ENCODE data around the gene DTWD2.
"Not testable (repeated sequence)": the region's sequence is repeated elsewhere in the genome, so short reads cannot be mapped to it uniquely, and the experiment has no call there.

The DTWD2 gene

DNA sequence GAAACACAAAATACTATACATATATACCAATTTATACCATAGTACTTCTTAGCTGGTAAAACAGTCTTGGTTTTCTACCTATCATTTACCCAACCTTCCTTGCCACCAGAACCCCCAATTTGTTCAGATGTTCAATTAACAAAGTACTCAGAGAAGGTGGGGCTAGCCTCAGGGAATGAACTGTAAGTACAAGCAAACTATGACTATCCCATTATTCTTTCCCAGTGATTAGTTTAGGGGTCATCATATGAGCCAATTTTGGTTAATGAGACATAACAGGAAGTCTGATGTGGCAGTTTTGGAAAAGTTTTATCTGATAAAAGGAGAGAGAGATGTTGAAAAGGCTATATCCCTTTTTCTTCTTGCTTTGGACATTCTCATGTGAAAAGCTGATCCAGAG, 125.8 kb downstream of the DTWD2 start:
- DNase-seq = peak; percentile 4

GRCh38 chr5:118857700-118858099, 130.6 kb downstream of the DTWD2 start:
- DNase-seq = peak; percentile 1

- no peak for DNase-seq
These were observed 133.5 kb downstream of the DTWD2 start for GRCh38 chr5:118854819-118855218.

- not testable (repeated sequence) for DNase-seq
These were observed 136.6 kb downstream of the DTWD2 start for GRCh38 chr5:118851785-118852184.

- DNase-seq = not testable (repeated sequence)
These were observed 138.8 kb downstream of the DTWD2 start for GRCh38 chr5:118849507-118849906.

DNA sequence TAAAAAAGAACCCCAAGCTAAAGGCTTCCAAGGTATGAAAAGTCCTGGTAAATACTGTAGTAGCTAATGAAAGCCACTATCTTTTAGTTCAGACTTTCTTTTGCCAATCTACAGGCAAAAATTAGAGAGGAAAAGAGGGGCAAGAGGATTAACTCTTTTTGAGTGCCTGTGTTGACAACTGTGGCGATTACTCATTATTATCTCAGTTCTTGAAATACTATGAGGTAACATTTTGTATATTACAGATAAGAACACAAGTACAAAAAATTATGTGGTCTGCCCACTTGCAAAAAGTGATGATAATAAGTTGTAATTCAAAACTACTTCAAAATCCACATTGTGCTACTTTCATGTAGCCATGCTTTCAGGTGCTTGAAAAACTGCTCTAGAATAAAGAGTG, 144.0 kb downstream of the DTWD2 start:
- DNase-seq = no peak

DNA sequence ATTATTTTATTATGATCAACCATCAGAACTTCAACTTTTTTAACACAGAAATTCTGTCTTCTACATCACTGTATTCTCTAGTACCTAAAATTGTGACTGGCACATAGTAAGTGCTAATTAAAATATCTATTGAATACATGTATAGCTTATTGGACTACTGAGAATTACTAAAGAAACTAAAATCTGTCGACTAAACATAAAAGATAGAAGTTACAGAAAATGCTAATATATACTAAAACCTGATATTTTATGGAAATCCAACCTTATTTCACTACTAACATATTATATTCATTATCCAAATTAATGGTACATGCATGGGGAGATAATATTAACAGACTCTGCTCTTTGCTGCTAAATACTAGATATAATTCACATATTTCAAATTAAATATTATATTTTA, 153.6 kb downstream of the DTWD2 start:
- no peak for DNase-seq

DNA sequence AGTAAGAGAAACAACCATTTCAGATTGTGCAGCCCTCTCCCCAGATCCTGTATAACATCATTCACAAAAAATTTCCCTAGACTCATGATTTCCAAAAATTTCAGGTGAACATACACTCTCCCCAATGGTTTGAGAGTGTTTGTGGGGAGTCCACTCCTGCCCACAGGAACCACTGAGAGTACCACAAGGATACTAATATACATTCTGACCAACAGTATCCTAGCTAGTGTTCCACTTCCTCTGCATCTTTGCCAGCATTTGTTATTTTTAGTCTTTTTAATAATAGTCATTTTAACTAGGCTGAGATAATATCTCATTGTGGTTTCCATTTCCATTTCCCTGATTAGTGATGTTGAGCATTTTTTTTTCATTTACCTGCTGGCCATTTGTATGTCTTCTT, 155.4 kb downstream of the DTWD2 start:
- DNase-seq = no peak

GRCh38 chr5:118825226-118825625, 163.1 kb downstream of the DTWD2 start:
- DNase-seq = no peak

- no peak for DNase-seq
These were observed 169.7 kb downstream of the DTWD2 start for GRCh38 chr5:118818604-118819003.

DNA sequence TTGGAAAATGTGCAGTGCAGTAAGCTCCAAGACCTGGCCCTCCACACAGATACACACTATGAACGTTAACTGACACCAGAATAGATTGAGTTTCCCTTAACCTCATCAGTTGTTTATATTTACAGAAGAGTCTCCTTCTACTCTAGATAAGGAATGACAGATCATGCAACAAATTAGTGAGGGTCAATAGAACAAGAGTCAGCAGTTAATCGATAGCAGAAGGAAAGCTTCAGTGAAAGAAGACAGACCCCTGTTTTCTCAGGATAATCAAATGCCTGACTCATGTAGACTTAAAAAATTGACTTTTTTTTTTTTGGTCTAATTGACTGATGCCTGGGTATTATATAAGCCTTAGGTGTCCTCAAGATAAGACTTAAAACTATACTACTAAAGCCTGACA, 179.9 kb downstream of the DTWD2 start:
- no peak for DNase-seq

- DNase-seq = no peak
These were observed 181.8 kb downstream of the DTWD2 start for GRCh38 chr5:118806571-118806970.

DNA sequence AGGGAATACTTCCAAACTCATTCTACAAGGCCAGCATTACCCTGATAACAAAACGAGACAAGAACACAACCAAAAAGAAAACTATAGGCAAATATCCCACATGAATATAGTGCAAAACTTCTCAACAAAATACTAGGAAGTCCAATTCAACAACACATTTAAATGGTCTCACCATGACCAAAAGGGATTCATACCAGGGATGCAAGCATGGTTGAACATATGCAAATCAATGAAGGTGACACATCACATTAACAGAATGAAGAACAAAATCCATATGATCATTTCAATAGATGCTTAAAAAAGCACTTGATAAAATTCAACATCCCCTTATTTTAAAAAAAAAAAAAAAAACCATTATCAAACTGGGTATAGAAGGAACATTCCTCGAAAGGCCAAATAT, 186.0 kb downstream of the DTWD2 start:
- no peak for DNase-seq

GRCh38 chr5:118796081-118796480, 192.3 kb downstream of the DTWD2 start:
- DNase-seq = no peak

GRCh38 chr5:118794281-118794680, 194.1 kb downstream of the DTWD2 start:
- no peak for DNase-seq

- no peak for DNase-seq
These were observed 194.7 kb downstream of the DTWD2 start for GRCh38 chr5:118793652-118794051.

GRCh38 chr5:118793091-118793490, 195.3 kb downstream of the DTWD2 start:
- no peak for DNase-seq

- peak; percentile 75 for DNase-seq
These were observed 196.2 kb downstream of the DTWD2 start for GRCh38 chr5:118791926-118792734.

DNA sequence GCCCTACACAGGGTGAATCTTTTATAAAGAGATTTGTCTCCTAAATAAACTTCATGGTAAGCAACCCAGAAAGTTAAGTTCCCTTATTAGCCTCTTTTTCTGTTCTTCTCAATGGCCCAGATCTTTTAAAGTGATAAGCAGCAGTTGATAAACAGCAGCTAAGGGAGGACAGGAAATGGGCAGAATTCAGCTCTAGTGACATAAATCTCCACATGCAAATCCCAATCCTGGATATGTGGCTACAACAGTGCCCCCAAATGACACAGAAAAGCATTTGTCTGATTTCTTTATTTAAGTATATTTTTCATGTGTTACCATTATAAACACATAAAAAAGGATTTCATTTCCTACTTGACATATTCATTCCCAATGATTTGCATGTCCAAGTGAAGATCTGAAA, 199.0 kb downstream of the DTWD2 start:
- DNase-seq = no peak

- DNase-seq = no peak
These were observed 200.0 kb downstream of the DTWD2 start for GRCh38 chr5:118788351-118788750.
